A673 (cell line): ENCODE measurements around the gene NAT9.

Experiments
- EZH2 ChIP-seq: fragments of 200-600 bp; sonication (generic); IDR thresholded peaks from 2 replicates; pipeline ENCODE4 v1.6.1; 2017; ENCODE audit warnings: borderline replicate concordance, low read depth, mild to moderate bottlenecking, mixed read lengths, antibody characterized with exemption, low read length; ENCODE audit not compliant: poor library complexity, severe bottlenecking
- TF ChIP-seq, protein P1 (sequence below): fragments of 300-800, 200-600 bp; sonication (generic); conservative IDR thresholded peaks from 2 replicates; pipeline ENCODE4 v1.5.1; 2017; ENCODE audit warnings: low read depth, mild to moderate bottlenecking, antibody characterized with exemption, low read length, moderate library complexity, mixed read lengths

DNA sequence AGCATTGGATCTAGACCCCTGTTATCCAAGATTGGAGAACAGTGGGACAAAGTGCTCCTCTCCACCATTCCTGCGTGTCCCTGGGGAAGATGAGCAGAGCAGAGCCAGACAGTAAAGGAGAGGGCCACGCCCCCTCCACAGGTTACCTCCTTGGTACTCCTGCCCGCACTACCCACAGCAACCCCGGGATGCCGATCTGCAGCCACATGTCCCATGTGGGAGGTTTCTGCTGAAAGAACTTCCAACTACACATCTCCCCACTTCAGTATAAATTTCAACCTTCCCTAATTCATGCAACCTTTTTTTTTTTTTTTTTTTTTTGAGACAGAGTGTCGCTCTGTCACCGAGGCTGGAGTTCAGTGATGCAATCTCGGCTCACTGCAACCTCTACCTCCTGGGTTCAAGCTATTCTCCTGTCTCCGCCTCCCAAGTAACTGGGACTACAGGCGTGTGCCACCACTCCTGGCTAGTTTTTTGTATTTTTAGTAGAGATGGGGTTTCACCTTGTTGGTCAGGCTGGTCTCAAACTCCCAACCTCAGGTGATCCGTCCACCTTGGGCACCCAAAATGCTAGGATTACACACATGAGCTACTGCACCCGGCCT, 36.8 kb downstream of the NAT9 start:
- TF ChIP-seq, protein P1, sequence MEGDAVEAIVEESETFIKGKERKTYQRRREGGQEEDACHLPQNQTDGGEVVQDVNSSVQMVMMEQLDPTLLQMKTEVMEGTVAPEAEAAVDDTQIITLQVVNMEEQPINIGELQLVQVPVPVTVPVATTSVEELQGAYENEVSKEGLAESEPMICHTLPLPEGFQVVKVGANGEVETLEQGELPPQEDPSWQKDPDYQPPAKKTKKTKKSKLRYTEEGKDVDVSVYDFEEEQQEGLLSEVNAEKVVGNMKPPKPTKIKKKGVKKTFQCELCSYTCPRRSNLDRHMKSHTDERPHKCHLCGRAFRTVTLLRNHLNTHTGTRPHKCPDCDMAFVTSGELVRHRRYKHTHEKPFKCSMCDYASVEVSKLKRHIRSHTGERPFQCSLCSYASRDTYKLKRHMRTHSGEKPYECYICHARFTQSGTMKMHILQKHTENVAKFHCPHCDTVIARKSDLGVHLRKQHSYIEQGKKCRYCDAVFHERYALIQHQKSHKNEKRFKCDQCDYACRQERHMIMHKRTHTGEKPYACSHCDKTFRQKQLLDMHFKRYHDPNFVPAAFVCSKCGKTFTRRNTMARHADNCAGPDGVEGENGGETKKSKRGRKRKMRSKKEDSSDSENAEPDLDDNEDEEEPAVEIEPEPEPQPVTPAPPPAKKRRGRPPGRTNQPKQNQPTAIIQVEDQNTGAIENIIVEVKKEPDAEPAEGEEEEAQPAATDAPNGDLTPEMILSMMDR = no peak
- TF ChIP-seq EZH2 = no peak
